BE2C (cell line): ENCODE measurements around the gene PRDM12.

Source experiments
- DNase-seq: peaks from one replicate; pipeline ENCODE4 v3.0.0-alpha.2; 2020
- H3K27me3 ChIP-seq: fragments of 250-450 bp; sonication (Bioruptor Pico); 2 replicates; pipeline ENCODE4 v1.5.1; 2020; ENCODE audit warnings: mild to moderate bottlenecking
- H3K36me3 ChIP-seq: fragments of 250-450 bp; sonication (Bioruptor Pico); 2 replicates; pipeline ENCODE4 v1.5.1; 2020; ENCODE audit warnings: mild to moderate bottlenecking
- H3K4me1 ChIP-seq: fragments of 250-450 bp; sonication (Bioruptor Pico); 2 replicates; pipeline ENCODE4 v1.5.1; 2020
- H3K4me3 ChIP-seq: 2 replicates; pipeline ENCODE4 v1.5.1; 2011; ENCODE audit warnings: low read depth, low read length
- H3K9me3 ChIP-seq: fragments of 250-450 bp; sonication (Bioruptor Pico); 2 replicates; pipeline ENCODE4 v1.5.1; 2020
- TF ChIP-seq, protein P1 (sequence below): IDR thresholded peaks from 2 replicates; pipeline ENCODE4 v1.5.1; 2012; ENCODE audit warnings: mild to moderate bottlenecking, low read depth, low read length

Gene PRDM12

DNA sequence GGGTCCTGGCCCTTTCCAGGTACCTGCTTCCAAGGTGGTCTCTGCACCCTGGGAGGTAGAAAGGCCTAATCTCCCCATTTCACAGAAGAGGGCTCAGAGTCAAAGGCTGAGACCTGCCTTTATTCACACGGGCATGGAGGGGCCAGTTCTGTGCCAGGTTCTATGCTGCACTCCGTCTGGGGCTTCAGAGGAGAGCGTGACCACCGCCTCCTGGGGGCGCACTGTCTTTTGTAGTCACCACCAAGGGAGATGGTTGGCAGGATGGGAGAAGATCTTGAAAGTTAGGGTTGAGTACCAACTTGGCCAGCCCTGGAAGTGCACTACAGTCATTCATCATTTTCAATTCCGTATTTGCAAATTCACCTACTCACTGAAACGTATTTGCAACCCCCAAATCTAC lies 23.7 kb upstream of the PRDM12 start:
- DNase-seq = no peak
- Histone ChIP-seq H3K36me3 (peaks cover 14% of the 10 kb centered on the region), H3K4me1 (no peaks in the 10 kb centered on the region), H3K9me3 (no peaks in the 10 kb centered on the region), H3K27me3 (no peaks in the 10 kb centered on the region), H3K4me3 (no peak overlapping the region)
- TF ChIP-seq, protein P1, sequence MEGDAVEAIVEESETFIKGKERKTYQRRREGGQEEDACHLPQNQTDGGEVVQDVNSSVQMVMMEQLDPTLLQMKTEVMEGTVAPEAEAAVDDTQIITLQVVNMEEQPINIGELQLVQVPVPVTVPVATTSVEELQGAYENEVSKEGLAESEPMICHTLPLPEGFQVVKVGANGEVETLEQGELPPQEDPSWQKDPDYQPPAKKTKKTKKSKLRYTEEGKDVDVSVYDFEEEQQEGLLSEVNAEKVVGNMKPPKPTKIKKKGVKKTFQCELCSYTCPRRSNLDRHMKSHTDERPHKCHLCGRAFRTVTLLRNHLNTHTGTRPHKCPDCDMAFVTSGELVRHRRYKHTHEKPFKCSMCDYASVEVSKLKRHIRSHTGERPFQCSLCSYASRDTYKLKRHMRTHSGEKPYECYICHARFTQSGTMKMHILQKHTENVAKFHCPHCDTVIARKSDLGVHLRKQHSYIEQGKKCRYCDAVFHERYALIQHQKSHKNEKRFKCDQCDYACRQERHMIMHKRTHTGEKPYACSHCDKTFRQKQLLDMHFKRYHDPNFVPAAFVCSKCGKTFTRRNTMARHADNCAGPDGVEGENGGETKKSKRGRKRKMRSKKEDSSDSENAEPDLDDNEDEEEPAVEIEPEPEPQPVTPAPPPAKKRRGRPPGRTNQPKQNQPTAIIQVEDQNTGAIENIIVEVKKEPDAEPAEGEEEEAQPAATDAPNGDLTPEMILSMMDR = no peak

DNA sequence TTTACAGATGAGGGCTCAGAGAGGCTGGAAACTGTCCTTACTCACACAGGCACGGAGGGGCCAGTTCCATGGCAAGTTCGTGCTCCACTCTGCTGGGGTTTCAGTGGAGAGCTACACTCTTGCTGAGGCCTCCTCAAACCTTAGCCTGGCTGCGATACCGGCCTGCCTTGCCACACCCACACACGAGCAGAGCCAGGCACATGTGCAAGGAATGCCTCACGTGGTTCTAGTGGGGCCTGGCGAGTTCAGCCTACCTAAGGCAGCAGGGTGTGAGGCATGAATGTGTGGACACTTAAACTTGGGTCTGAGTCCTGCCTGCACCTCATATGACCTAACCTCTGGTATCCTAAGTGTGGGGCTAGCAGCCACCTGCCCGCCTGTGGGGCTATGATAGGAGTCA lies 21.5 kb upstream of the PRDM12 start:
- H3K4me3 ChIP-seq = no peak overlapping the region
- TF ChIP-seq, protein P1 = no peak
- no peaks in the 10 kb centered on the region for H3K4me1 ChIP-seq
- H3K27me3 ChIP-seq = no peaks in the 10 kb centered on the region
- no peaks in the 10 kb centered on the region for H3K36me3 ChIP-seq
- DNase-seq = no peak
- no peaks in the 10 kb centered on the region for H3K9me3 ChIP-seq

DNA sequence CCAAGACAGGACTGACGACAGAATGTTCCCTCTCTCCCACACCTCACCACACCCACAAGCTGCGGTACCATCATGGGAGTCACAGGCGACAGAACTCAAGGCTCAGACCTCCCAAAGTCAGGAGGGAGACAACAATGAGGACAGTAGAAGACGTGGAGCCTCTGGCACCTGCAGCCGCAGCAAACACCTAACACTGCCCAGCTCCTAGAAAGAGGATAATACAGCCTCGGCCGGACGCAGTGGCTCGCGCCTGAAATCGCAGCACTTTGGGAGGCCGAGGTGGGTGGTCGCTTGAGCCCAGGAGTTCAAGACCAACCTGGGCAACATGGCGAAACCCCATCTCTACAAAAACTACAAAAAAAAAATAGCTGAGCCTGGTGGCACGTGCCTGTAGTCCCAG lies 13.2 kb upstream of the PRDM12 start:
- Histone ChIP-seq H3K27me3 (no peaks in the 10 kb centered on the region; the same call in 1 of the 2 replicates), H3K9me3 (no peaks in the 10 kb centered on the region), H3K4me3 (no peak overlapping the region), H3K4me1 (no peaks in the 10 kb centered on the region), H3K36me3 (no peaks in the 10 kb centered on the region)
- no peak for DNase-seq
- TF ChIP-seq, protein P1 = no peak

GRCh38 chr9:130651752-130652151 lies 12.6 kb upstream of the PRDM12 start:
- H3K9me3 ChIP-seq = no peaks in the 10 kb centered on the region
- H3K4me3 ChIP-seq = no peak overlapping the region
- H3K36me3 ChIP-seq = no peaks in the 10 kb centered on the region
- TF ChIP-seq, protein P1 = no peak
- DNase-seq = no peak
- H3K4me1 ChIP-seq = no peaks in the 10 kb centered on the region
- H3K27me3 ChIP-seq = no peaks in the 10 kb centered on the region; the same call in none of the 2 replicates

- H3K4me1 ChIP-seq = no peaks in the 10 kb centered on the region
- H3K36me3 ChIP-seq = no peaks in the 10 kb centered on the region
- peaks cover 25% of the 10 kb centered on the region for H3K27me3 ChIP-seq
- no peak overlapping the region for H3K4me3 ChIP-seq
- no peak for DNase-seq
- H3K9me3 ChIP-seq = no peaks in the 10 kb centered on the region
- TF ChIP-seq, protein P1 = no peak
These were observed 9.5 kb upstream of the PRDM12 start for GRCh38 chr9:130654879-130655278.

DNA sequence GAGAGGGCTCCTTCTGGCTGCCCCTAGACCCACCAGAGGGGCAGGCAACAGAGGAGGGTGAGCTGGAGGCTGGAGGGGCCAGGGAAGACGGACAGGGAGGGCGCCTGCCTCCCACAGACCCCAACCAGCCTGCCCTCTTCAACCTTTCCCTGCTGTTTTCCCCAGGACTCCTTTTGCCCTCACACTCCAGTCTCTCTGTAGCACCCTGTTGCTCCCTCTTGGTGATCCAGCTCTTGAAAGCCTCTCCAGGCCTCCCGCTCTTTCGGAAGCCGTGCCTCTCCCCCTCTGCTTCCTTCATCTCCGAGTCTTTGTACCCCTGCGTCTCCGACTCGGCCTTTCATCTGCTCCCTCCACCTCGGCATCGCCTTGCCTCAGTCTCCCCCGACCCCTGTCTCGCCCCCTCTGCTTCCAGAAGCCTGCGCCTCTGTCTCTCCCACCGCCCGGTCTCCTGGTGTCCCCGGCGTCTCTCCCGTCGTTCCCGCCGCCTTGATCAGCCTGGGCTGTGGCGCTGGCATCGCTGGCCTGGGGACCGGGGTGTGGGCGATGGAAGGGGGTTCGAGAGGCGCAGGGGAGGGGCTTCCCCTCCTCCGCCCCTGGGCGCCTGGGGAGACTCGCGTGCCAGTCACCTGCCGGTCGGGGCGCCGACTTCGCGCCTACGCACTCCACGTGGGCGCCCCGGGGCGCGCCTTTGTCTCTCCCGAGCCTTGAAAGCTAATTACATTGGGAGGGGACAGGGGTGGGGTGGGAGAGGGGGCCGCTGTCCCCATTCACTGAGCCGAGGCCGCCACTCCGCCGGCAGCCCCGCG lies 5.3 kb upstream of the PRDM12 start:
- DNase-seq = no peak
- H3K36me3 ChIP-seq = no peaks in the 10 kb centered on the region
- H3K4me1 ChIP-seq = no peaks in the 10 kb centered on the region
- no peak overlapping the region for H3K4me3 ChIP-seq
- TF ChIP-seq, protein P1 = no peak
- no peaks in the 10 kb centered on the region for H3K9me3 ChIP-seq
- H3K27me3 ChIP-seq = peaks cover 67% of the 10 kb centered on the region
